ENCODE data around the gene EAF2.

GRCh38 chr3:121918779-121919483 lies 83.9 kb downstream of the EAF2 start:
- TF ChIP-seq TAF1 (IDR thresholded peaks at IDR 0.05; ENCODE audit: borderline replicate concordance, low read depth, low read length) (no peak), POLR2A (IDR thresholded peaks at IDR 0.05; ENCODE audit: low read depth, low read length) (no peak)
